ENCODE data around the gene WDR91.

The WDR91 gene

DNA sequence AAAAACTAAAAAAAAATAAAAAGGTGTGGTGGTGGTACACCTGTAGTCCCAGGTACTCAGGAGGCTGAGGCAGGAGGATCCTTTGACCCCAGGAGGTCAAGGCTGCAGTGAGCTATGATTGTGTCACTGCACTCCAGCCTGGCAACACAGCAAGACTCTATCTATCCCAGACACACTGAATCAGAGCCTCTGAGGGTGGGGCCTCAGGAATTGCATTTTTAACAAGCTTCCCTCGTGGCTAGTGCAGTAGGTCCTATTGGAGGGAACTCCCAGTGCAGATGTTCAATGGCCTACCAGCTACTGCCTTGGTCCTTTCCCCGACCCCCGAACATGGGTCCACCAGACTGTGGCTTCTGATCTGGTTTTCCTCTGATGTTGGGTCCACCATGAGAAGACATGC lies 37.2 kb upstream of the WDR91 start:
- TF ChIP-seq, protein P1, sequence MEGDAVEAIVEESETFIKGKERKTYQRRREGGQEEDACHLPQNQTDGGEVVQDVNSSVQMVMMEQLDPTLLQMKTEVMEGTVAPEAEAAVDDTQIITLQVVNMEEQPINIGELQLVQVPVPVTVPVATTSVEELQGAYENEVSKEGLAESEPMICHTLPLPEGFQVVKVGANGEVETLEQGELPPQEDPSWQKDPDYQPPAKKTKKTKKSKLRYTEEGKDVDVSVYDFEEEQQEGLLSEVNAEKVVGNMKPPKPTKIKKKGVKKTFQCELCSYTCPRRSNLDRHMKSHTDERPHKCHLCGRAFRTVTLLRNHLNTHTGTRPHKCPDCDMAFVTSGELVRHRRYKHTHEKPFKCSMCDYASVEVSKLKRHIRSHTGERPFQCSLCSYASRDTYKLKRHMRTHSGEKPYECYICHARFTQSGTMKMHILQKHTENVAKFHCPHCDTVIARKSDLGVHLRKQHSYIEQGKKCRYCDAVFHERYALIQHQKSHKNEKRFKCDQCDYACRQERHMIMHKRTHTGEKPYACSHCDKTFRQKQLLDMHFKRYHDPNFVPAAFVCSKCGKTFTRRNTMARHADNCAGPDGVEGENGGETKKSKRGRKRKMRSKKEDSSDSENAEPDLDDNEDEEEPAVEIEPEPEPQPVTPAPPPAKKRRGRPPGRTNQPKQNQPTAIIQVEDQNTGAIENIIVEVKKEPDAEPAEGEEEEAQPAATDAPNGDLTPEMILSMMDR (IDR thresholded peaks at IDR 0.05) = no peak

DNA sequence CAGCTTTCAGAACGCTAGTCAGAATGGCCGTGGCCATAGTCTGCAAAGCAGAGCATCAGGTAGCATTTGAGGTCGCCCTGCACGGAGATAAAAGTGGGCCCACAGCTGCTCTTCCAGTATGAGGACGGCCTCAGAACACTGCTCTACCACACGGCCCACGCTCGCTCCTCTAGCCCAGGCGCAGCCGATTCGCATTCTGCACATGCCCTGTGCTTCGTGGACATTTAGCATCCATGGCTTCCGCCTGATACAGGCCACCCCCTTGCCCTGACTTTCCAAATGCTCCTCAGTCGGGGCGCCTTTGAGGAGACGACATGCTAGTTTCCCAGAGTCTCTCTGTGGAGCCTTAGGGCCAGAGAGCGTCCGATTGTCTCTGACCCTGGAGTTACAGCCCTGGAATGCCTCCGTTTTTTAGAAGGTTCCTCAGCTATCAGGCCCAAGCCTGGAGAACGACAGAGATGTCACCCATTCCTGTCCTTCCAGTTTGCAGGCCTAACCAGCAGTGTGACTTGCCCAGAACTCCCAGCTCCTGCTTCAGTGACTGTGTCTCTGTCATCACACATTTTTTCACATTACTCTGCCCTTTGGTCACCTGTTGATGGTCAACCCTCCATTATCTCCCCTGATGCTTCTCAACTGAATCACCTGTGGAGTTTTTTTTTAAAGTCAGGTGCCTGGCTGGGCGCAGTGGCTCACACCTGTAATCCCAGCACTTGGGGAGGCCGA lies 36.6 kb upstream of the WDR91 start:
- TF ChIP-seq, protein P1 (IDR thresholded peaks at IDR 0.05) = no peak

DNA sequence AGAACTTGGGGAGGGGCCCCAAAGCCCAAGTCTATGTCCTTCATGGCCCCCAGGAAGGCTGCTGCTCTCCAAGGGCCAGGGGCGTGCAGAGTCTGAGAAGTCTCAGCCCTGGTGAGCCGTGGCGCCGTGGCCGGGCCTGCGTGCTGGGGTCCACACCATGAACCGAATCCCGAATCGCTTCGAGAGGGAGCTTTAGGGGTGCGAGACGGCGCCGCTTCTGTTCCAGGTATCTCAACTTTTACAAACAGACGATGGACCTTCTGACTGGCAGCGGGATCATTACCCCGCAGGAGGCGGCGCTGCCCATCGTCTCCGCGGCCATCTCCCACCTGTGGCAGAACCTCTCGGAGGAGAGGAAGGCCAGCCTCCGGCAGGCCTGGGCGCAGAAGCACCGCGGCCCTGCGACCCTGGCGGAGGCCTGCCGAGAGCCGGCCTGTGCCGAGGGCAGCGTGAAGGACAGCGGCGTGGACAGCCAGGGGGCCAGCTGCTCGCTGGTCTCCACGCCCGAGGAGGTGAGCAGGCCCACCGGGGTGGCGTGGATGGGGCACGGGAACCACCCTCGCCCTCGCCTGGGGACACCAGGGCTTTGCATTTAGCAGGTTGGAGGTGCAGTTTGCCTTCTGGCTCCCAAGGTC lies 35.0 kb upstream of the WDR91 start:
- TF ChIP-seq, protein P1 (IDR thresholded peaks at IDR 0.05) = no peak

DNA sequence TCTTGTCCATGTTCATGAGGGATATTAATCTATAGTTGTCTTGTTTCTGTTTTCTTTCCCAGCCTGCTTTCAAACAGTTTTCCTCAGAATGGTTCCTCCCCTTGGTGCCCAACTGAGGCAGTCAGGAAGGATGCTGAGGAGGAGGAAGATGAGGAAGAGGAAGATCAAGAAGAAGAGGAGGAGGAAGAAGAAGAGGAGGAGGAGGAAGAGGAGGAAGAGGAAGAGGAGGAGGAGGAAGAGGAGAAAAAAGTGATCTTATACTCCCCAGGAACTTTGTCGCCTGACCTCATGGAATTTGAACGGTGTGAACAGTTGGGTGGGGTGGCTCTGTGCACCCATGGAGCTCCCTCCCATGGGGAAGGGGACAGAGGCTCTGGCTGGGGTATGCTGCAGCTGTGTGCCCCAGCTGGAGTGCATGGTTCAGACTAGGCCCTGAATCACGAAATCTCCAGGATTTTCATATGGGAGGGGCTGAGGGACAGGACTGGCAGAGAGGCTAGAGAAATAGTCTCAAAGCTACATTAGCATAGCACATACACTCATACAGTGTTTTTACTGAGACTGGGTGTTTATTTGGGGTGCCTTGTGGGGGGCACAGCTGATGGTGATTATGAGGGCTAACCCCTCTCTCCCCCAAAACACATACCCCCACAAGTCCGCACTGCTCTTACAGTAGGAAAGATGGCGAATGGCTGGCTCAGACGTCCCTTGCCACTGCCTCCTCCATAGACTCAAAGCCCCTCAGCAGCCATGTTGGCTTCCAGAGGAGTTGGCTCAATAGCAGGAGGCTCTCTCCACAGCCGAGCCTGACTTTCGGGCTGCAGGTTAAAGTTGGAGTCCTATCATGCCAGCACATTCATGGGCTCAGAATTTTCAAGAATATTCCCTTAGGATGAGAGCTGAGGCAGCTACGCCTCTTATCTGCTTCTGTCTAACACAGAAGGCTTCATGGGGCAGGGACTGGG lies 34.2 kb upstream of the WDR91 start:
- TF ChIP-seq, protein P1 (IDR thresholded peaks at IDR 0.05) = no peak

DNA sequence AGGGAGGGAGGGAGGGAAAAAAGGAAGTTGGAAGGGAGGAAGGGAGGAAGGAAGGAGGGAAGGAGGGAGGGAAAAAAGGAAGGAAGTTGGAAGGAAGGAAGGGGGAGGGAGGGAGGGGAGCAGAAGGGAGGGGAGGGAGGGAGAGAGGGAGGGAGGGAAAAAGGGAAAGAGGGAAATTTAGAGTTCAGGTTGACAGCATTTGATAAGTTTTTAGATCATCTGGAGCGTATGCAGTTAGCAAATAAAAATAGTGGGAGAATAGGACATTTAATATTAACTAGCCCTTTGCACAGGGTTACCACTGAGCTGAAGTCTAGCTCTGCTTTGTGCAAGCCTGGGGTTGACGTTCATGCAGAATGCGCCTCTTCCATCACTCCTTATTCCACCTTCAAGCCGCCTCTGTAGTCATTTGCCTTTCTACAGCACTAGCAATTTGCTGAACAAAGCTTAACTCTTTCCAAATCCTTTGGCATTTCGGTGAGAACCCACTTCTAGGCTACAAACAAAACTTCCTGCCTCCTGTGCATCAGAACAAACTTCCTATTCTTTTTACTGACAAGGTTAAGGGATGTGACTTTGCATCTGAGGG lies 30.9 kb upstream of the WDR91 start:
- TF ChIP-seq, protein P1 (IDR thresholded peaks at IDR 0.05) = no peak

DNA sequence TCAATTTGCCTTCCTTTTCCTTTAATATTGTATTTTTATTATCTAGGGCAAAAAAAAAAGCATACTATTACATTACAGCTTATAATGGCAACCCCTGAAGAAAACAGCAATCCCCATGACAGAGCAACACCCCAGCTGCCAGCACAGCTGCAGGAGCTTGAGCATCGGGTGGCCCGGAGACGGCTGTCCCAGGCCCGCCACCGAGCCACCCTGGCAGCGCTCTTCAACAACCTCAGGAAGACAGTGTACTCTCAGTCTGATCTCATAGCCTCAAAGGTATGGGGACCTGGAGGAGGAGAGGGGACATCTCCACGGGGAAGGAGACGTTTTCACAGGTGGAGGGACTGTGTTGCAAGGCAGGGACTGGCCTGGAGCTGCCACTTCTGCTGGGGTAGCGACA lies 29.1 kb upstream of the WDR91 start:
- TF ChIP-seq, protein P1 (IDR thresholded peaks at IDR 0.05) = no peak

DNA sequence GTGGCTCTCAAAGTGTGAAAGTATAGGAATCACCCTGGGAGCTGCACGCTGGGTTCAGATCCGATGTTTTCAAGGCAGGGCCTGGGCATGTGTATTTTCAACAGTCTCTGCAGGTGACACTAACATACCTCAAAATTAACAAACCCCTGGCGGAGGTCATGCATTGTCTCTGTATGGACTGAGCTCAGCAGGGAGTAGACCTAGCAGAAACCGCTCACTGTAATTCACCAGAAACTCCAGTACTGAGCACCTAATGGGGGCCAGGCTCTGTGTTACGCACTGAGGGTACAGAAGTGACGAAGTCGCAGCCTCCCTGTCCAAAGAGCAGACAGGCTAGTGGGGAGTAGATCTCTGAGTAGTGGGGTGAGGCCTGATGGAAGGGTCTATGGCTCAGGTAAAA lies 27.9 kb upstream of the WDR91 start:
- TF ChIP-seq, protein P1 (IDR thresholded peaks at IDR 0.05) = no peak

All from LNCAP (cell line).